Neural progenitor cell (in vitro differentiated cells): ENCODE results near the gene RNF157. TPM values are rescaled to one million over a fixed set of nuclear protein-coding genes. Genes with fewer than 3 reads are reported as not detected.

Experiments used
- DNase-seq: peaks from one replicate; pipeline ENCODE4 v3.0.0-alpha.2; 2016; ENCODE audit warnings: low spot score
- H2AFZ ChIP-seq: fragments of 200-600 bp; sonication (generic); replicated peaks from 2 replicates; pipeline ENCODE4 v1.6.1; 2016; ENCODE audit warnings: antibody characterized with exemption
- H3F3A ChIP-seq: fragments of 200-600 bp; sonication (generic); 2 replicates; pipeline ENCODE4 v1.6.1; 2016; ENCODE audit warnings: antibody characterized with exemption, low read depth
- H3K27ac ChIP-seq: fragments of 200-600 bp; sonication (generic); 2 replicates; pipeline ENCODE4 v1.5.1; 2016; ENCODE audit warnings: mild to moderate bottlenecking
- H3K27me3 ChIP-seq: fragments of 200-600 bp; sonication (generic); 2 replicates; pipeline ENCODE4 v1.6.1; 2016; ENCODE audit warnings: mild to moderate bottlenecking, moderate library complexity
- H3K36me3 ChIP-seq: fragments of 200-600 bp; sonication (generic); 2 replicates; pipeline ENCODE4 v1.5.1; 2016
- H3K4me1 ChIP-seq: fragments of 200-600 bp; sonication (generic); 2 replicates; pipeline ENCODE4 v1.6.1; 2016; ENCODE audit warnings: mixed run types
- H3K4me2 ChIP-seq: fragments of 200-600 bp; sonication (generic); 2 replicates; pipeline ENCODE4 v1.6.1; 2016
- H3K4me3 ChIP-seq: fragments of 200-600 bp; sonication (generic); 2 replicates; pipeline ENCODE4 v1.5.1; 2016
- H3K79me2 ChIP-seq: fragments of 200-600 bp; sonication (generic); 2 replicates; pipeline ENCODE4 v1.6.1; 2016; ENCODE audit warnings: low read depth
- H3K9ac ChIP-seq: fragments of 200-600 bp; sonication (generic); 2 replicates; pipeline ENCODE4 v1.6.1; 2016
- H3K9me3 ChIP-seq: fragments of 200-600 bp; sonication (generic); 2 replicates; pipeline ENCODE4 v1.5.1; 2016; ENCODE audit warnings: low read depth
- H4K20me1 ChIP-seq: fragments of 200-600 bp; sonication (generic); 2 replicates; pipeline ENCODE4 v1.6.1; 2016; ENCODE audit warnings: low read depth
- H3K27ac Mint-ChIP-seq: 3 replicates; pipeline ENCODE4 v1.8.0; 2021; ENCODE audit warnings: mixed read lengths
- H3K27me3 Mint-ChIP-seq: 2 replicates; pipeline ENCODE4 v1.8.0; 2022; ENCODE audit warnings: low read depth, mild to moderate bottlenecking, inconsistent platforms, moderate library complexity, mixed read lengths; ENCODE audit not compliant: insufficient read depth
- H3K36me3 Mint-ChIP-seq: 3 replicates; pipeline ENCODE4 v1.8.0; 2021; ENCODE audit warnings: mixed read lengths
- H3K4me1 Mint-ChIP-seq: 3 replicates; pipeline ENCODE4 v1.8.0; 2021; ENCODE audit warnings: mixed read lengths
- H3K4me3 Mint-ChIP-seq: 3 replicates; pipeline ENCODE4 v1.8.0; 2021; ENCODE audit warnings: mild to moderate bottlenecking, moderate library complexity, mixed read lengths
- H3K9me3 Mint-ChIP-seq: 3 replicates; pipeline ENCODE4 v1.8.0; 2020; ENCODE audit warnings: mixed read lengths
- CTCF ChIP-seq: fragments of 200-600 bp; sonication (generic); IDR thresholded peaks from 2 replicates; pipeline ENCODE4 v1.5.1; 2017; ENCODE audit warnings: antibody characterized with exemption, mild to moderate bottlenecking
- EZH2 ChIP-seq: fragments of 200-600 bp; sonication (generic); IDR thresholded peaks from 2 replicates; pipeline ENCODE4 v1.6.1; 2017; ENCODE audit warnings: antibody characterized with exemption, mild to moderate bottlenecking, moderate library complexity
- EZH2phosphoT487 ChIP-seq: fragments of 200-600 bp; sonication (generic); IDR thresholded peaks from 2 replicates; pipeline ENCODE4 v1.6.1; 2017; ENCODE audit warnings: antibody characterized with exemption
- total RNA-seq: library from RNA; depleted of rRNA; stranded (reverse); fragments of >200 nt; gene quantifications from 2 replicates; pipeline ENCODE4 v1.2.3, GENCODE V29; 2015; ENCODE audit warnings: low replicate concordance

The RNF157 gene
- total RNA-seq, 1 donor from 2014 or later: 21.0 TPM

GRCh38 chr17:76138896-76139752, 101.2 kb downstream of the RNF157 start:
- H3K9ac ChIP-seq: no peak overlapping the region
- no peak overlapping the region for H3K27ac ChIP-seq

GRCh38 chr17:76138234-76138895, 101.9 kb downstream of the RNF157 start:
- peak overlapping the region; percentile 74 for H3K4me3 Mint-ChIP-seq
- Histone ChIP-seq H3K27me3 (peaks cover 99% of the 10 kb centered on the region), H3K4me3 (peak overlapping the region; percentile 47), H3K4me2 (peak overlapping the region; percentile 83), H3K27ac (no peak overlapping the region), H3K79me2 (no peaks in the 10 kb centered on the region), H4K20me1 (peaks cover 19% of the 10 kb centered on the region), H2AFZ (peak overlapping the region; percentile 72), H3K36me3 (no peaks in the 10 kb centered on the region), H3K9me3 (no peaks in the 10 kb centered on the region), H3K9ac (no peak overlapping the region), H3F3A (peaks cover 82% of the 10 kb centered on the region), H3K4me1 (peaks cover 83% of the 10 kb centered on the region)
- H3K4me1 Mint-ChIP-seq: peaks cover 66% of the 10 kb centered on the region
- H3K27me3 Mint-ChIP-seq: peaks cover 16% of the 10 kb centered on the region
- H3K9me3 Mint-ChIP-seq: no peaks in the 10 kb centered on the region
- peak; percentile 86 for DNase-seq
- H3K36me3 Mint-ChIP-seq: no peaks in the 10 kb centered on the region
- TF ChIP-seq EZH2phosphoT487: no peak
- TF ChIP-seq CTCF: no peak
- peak; percentile 27 for TF ChIP-seq EZH2
- H3K27ac Mint-ChIP-seq: peak overlapping the region; percentile 98

More at GRCh38 chr17:76138896-76139752, 101.2 kb downstream of the RNF157 start:
- peaks cover 94% of the 10 kb centered on the region for H3K27me3 ChIP-seq
- peaks cover 67% of the 10 kb centered on the region for H3K4me1 Mint-ChIP-seq
- peaks cover 79% of the 10 kb centered on the region for H3K4me1 ChIP-seq
- peaks cover 19% of the 10 kb centered on the region for H4K20me1 ChIP-seq
- no peaks in the 10 kb centered on the region for H3K9me3 Mint-ChIP-seq
- H3F3A ChIP-seq: peaks cover 74% of the 10 kb centered on the region
- peak overlapping the region; percentile 98 for H3K27ac Mint-ChIP-seq
- H3K9me3 ChIP-seq: no peaks in the 10 kb centered on the region
- TF ChIP-seq EZH2phosphoT487 (no peak), CTCF (no peak), EZH2 (no peak)
- no peaks in the 10 kb centered on the region for H3K79me2 ChIP-seq
- peak overlapping the region; percentile 47 for H3K4me3 ChIP-seq
- H3K36me3 ChIP-seq: no peaks in the 10 kb centered on the region
- H2AFZ ChIP-seq: no peak overlapping the region
- peak overlapping the region; percentile 83 for H3K4me2 ChIP-seq
- DNase-seq: peak; percentile 41
- peak overlapping the region; percentile 74 for H3K4me3 Mint-ChIP-seq
- H3K27me3 Mint-ChIP-seq: peaks cover 16% of the 10 kb centered on the region
- no peaks in the 10 kb centered on the region for H3K36me3 Mint-ChIP-seq

- Mint-ChIP-seq H3K4me3 (peak overlapping the region; percentile 74), H3K27me3 (peaks cover 14% of the 10 kb centered on the region), H3K27ac (peak overlapping the region; percentile 98), H3K9me3 (no peaks in the 10 kb centered on the region), H3K4me1 (peaks cover 66% of the 10 kb centered on the region), H3K36me3 (no peaks in the 10 kb centered on the region)
- H3K4me3 ChIP-seq: peak overlapping the region; percentile 47
- H3F3A ChIP-seq: peaks cover 88% of the 10 kb centered on the region
- no peaks in the 10 kb centered on the region for H3K79me2 ChIP-seq
- H3K9ac ChIP-seq: no peak overlapping the region
- H3K9me3 ChIP-seq: no peaks in the 10 kb centered on the region
- peak; percentile 65 for DNase-seq
- H3K27ac ChIP-seq: no peak overlapping the region
- TF ChIP-seq CTCF (no peak), EZH2phosphoT487 (peak; percentile 20), EZH2 (peak; percentile 52)
- peaks cover 99% of the 10 kb centered on the region for H3K27me3 ChIP-seq
- peaks cover 19% of the 10 kb centered on the region for H4K20me1 ChIP-seq
- H3K4me2 ChIP-seq: peak overlapping the region; percentile 83
- peaks cover 89% of the 10 kb centered on the region for H3K4me1 ChIP-seq
- no peaks in the 10 kb centered on the region for H3K36me3 ChIP-seq
- peak overlapping the region; percentile 72 for H2AFZ ChIP-seq
Measured at GRCh38 chr17:76137351-76138233, 102.7 kb downstream of the RNF157 start.
